Activated CD8-positive, alpha-beta memory T cell treated with anti-CD3 and anti-CD28 coated beads for 24 hours (primary cell): ENCODE data around the gene DACH1.

Experiments
- DNase-seq: peaks from one replicate; pipeline ENCODE4 v3.0.0-alpha.2; 2020

Gene DACH1

GRCh38 chr13:71772361-71772760, 94.6 kb downstream of the DACH1 start:
- no peak for DNase-seq

- DNase-seq, result no peak
Observed at GRCh38 chr13:71771144-71771543, 95.9 kb downstream of the DACH1 start.

GRCh38 chr13:71770710-71771109, 96.3 kb downstream of the DACH1 start:
- no peak for DNase-seq

GRCh38 chr13:71768881-71769280, 98.1 kb downstream of the DACH1 start:
- DNase-seq, result no peak

- DNase-seq, result no peak
Observed at GRCh38 chr13:71759651-71760511, 107.1 kb downstream of the DACH1 start.

- no peak for DNase-seq
Observed at GRCh38 chr13:71758828-71759227, 108.2 kb downstream of the DACH1 start.

- DNase-seq, result no peak
Observed at GRCh38 chr13:71754407-71754974, 112.5 kb downstream of the DACH1 start.

GRCh38 chr13:71752775-71753513, 114.1 kb downstream of the DACH1 start:
- DNase-seq, result no peak

- no peak for DNase-seq
Observed at GRCh38 chr13:71751073-71751472, 115.9 kb downstream of the DACH1 start.

- DNase-seq, result no peak
Observed at GRCh38 chr13:71730267-71730666, 136.7 kb downstream of the DACH1 start.

- no peak for DNase-seq
Observed at GRCh38 chr13:71729441-71729840, 137.6 kb downstream of the DACH1 start.

- no peak for DNase-seq
Observed at GRCh38 chr13:71727662-71728061, 139.3 kb downstream of the DACH1 start.

- no peak for DNase-seq
Observed at GRCh38 chr13:71727042-71727441, 140.0 kb downstream of the DACH1 start.

- no peak for DNase-seq
Observed at GRCh38 chr13:71722206-71722605, 144.8 kb downstream of the DACH1 start.

GRCh38 chr13:71721104-71721503, 145.9 kb downstream of the DACH1 start:
- DNase-seq, result no peak

- DNase-seq, result no peak
Observed at GRCh38 chr13:71718931-71719330, 148.1 kb downstream of the DACH1 start.

GRCh38 chr13:71714802-71715375, 152.1 kb downstream of the DACH1 start:
- no peak for DNase-seq

GRCh38 chr13:71712988-71713653, 153.9 kb downstream of the DACH1 start:
- DNase-seq, result no peak

- DNase-seq, result no peak
Observed at GRCh38 chr13:71704656-71705055, 162.3 kb downstream of the DACH1 start.

- no peak for DNase-seq
Observed at GRCh38 chr13:71703138-71703537, 163.9 kb downstream of the DACH1 start.

- DNase-seq, result no peak
Observed at GRCh38 chr13:71702253-71702652, 164.8 kb downstream of the DACH1 start.

GRCh38 chr13:71701741-71702140, 165.3 kb downstream of the DACH1 start:
- DNase-seq, result no peak

GRCh38 chr13:71699342-71699741, 167.7 kb downstream of the DACH1 start:
- DNase-seq, result no peak
